ENCODE data around the gene HHAT. TPM values are rescaled to one million over a fixed set of nuclear protein-coding genes. Genes with fewer than 3 reads are reported as not detected.

HHAT gene
- total RNA-seq, 4 donors from 2014 or later = 4.6 to 8.8 (median 6.7) TPM

DNA sequence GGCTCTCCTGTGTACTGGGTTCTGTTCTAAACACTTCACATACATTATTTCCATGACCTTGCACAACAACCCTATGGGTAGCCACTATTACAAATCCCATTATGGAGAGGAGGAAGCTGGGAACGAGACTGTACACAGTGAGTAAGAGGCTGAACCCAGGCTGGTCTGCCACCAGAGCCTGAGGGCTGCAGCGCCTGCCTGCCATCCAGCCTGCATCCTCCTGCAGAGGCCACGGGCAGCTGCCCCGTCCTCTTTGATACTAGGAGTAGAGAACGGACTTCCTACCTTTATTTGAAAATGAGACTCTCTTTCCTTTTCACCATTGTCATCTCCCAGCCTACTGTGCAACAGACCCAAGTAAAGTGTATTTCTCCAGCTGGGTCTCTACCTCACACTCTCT, 370.0 kb downstream of the HHAT start:
- DNase-seq (ENCODE audit: low spot score in 2 of 2) = no peak
- TF ChIP-seq POLR2A (IDR thresholded peaks at IDR 0.05) = no peak
- TF ChIP-seq, protein P1, sequence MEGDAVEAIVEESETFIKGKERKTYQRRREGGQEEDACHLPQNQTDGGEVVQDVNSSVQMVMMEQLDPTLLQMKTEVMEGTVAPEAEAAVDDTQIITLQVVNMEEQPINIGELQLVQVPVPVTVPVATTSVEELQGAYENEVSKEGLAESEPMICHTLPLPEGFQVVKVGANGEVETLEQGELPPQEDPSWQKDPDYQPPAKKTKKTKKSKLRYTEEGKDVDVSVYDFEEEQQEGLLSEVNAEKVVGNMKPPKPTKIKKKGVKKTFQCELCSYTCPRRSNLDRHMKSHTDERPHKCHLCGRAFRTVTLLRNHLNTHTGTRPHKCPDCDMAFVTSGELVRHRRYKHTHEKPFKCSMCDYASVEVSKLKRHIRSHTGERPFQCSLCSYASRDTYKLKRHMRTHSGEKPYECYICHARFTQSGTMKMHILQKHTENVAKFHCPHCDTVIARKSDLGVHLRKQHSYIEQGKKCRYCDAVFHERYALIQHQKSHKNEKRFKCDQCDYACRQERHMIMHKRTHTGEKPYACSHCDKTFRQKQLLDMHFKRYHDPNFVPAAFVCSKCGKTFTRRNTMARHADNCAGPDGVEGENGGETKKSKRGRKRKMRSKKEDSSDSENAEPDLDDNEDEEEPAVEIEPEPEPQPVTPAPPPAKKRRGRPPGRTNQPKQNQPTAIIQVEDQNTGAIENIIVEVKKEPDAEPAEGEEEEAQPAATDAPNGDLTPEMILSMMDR (IDR thresholded peaks at IDR 0.05) = no peak
- 91 to 93% methylated on average over 5 of the region's 5 CpGs for WGBS, 2 donors
- H3K4me3 ChIP-seq (ENCODE audit: low read depth, poor library complexity, severe bottlenecking) = no peak overlapping the region
- intact Hi-C loops (cut with DNase I; ENCODE audit: low total_unique reads) = no loop called here

DNA sequence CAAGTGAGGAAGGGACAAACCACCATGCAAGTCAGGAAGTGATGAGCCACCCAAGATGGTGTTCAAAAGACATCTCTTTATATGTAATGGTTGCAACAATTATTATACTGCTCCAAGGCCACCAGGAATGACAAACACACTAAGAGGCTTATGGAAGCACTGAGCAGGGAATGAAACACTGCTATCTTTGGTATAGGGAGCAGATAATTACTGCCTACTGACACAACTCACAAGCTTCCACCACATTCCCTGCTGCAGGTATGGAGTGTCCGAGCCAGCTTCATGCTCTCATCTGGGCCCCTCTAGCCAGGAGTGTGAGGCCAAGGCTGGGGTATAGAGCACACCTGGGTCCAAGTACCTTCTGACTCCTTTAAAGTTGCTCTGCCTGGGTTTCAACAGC, 371.4 kb downstream of the HHAT start:
- TF ChIP-seq POLR2A (IDR thresholded peaks at IDR 0.05) = no peak
- TF ChIP-seq, protein P1 (IDR thresholded peaks at IDR 0.05) = no peak
- no peak overlapping the region for H3K4me3 ChIP-seq (ENCODE audit: low read depth, poor library complexity, severe bottlenecking)
- no peak for DNase-seq (ENCODE audit: low spot score in 2 of 2)
- 67 to 88% methylated on average over 1 of the region's 1 CpG for WGBS, 2 donors
- intact Hi-C loops (cut with DNase I; ENCODE audit: low total_unique reads) = no loop called here

DNA sequence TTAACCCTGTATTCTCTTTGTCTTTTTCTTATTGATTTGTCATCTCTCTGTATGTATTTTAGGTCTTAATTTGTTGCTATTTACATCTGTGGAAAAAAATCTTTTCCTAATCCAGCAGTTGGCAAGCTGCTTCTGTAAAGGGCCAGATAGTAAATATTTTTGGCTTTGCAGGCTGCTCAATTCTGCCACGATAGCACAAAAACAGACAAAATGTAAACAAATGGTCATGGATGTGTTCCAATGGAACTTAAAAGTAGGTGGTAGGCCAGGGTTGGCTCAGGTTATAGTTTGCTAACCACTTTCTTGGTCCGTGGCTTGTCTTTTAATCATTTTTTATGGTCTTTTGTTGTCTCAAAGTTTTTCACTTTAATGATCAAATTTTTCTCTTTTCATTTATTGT, 371.8 kb downstream of the HHAT start:
- no peak overlapping the region for H3K4me3 ChIP-seq (ENCODE audit: low read depth, poor library complexity, severe bottlenecking)
- no peak for TF ChIP-seq POLR2A (IDR thresholded peaks at IDR 0.05)
- TF ChIP-seq, protein P1 (IDR thresholded peaks at IDR 0.05) = no peak
- no peak for DNase-seq (ENCODE audit: low spot score in 2 of 2)
- intact Hi-C loops (cut with DNase I; ENCODE audit: low total_unique reads) = no loop called here
- 33 to 43% methylated on average over 2 of the region's 2 CpGs for WGBS, 2 donors

DNA sequence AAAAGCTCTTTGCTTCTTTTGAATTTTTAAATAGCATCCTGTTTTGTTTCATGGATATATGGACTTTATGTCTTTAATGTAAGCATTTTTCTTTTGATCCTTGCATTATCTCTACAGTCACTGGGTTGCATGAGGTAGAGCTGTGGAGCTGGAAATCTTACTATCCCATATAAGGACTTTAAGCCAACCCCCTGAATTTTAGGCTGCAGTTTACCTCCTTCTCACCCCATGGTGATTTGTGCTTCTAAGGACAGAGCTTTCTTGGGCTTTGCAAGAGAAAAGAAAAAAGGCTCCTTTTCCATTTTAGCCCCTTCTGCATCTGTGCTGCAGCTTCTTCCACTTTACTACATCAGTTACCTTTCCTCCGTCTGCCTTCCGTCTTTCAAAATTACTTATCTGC, 373.8 kb downstream of the HHAT start:
- TF ChIP-seq, protein P1 (IDR thresholded peaks at IDR 0.05) = no peak
- no peak for TF ChIP-seq POLR2A (IDR thresholded peaks at IDR 0.05)
- 87 to 97% methylated on average over 2 of the region's 2 CpGs for WGBS, 2 donors

DNA sequence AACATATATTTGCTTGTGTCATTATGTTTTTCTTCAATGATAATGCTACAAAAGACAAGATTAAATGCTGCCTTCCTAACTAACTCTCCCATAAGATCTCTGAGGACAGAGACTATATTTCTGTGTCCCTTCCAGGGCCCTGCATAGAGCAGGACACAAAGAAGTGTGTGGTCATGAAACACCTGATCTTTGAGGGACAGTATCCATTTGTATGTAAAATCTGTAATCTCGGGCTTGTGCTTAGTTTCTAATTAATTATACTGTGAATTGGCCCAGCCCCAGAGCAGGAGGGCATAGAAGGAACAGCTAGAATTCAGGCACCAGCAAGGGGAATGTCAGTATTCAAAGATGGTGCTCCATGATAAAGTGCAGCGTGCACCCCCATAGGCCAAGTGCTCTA, 374.9 kb downstream of the HHAT start:
- H3K4me3 ChIP-seq (ENCODE audit: low read depth, poor library complexity, severe bottlenecking) = no peak overlapping the region
- TF ChIP-seq POLR2A (IDR thresholded peaks at IDR 0.05) = no peak
- TF ChIP-seq, protein P1 (IDR thresholded peaks at IDR 0.05) = no peak
- intact Hi-C loops (cut with DNase I; ENCODE audit: low total_unique reads) = no loop called here
- no peak for DNase-seq (ENCODE audit: low spot score in 2 of 2)
- 81 to 92% methylated on average over 2 of the region's 2 CpGs for WGBS, 2 donors

More for the DNA sequence above, 373.8 kb downstream of the HHAT start:
- DNase-seq (ENCODE audit: low spot score in 2 of 2) = no peak
- no peak overlapping the region for H3K4me3 ChIP-seq (ENCODE audit: low read depth, poor library complexity, severe bottlenecking)
- intact Hi-C loops (cut with DNase I; ENCODE audit: low total_unique reads) = no loop called here

DNA sequence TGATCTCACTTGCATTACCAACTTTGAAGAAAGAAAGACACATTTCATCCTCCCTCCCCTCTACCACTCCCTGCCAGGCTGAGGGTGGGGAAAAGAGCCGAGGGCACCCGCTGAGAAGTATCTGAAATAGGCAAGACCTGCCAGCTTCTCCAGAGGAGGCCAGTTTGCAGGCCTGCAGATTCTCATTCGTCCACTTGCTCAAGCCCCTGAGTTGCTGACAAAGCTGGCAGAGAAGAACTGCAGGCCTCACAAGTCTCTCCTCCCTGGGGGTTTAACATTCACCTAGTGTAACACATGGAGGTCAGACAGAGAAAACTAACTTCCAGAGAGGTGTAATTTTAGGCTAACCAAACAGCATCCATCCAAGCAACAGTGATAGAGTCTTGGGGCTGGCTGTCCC, 376.4 kb downstream of the HHAT start:
- intact Hi-C loops (cut with DNase I; ENCODE audit: low total_unique reads) = no loop called here
- H3K4me3 ChIP-seq (ENCODE audit: low read depth, poor library complexity, severe bottlenecking) = no peak overlapping the region
- peak in 1 of 2 donors; percentile 34 for DNase-seq (ENCODE audit: low spot score in 2 of 2)
- 89 to 90% methylated on average over 3 of the region's 3 CpGs for WGBS, 2 donors
- TF ChIP-seq, protein P1 (IDR thresholded peaks at IDR 0.05) = no peak
- TF ChIP-seq POLR2A (IDR thresholded peaks at IDR 0.05) = no peak

Measured in lower leg skin (tissue), 4 donors.